Measurements from ENCODE around the gene LRRC4C.

LRRC4C gene

DNA sequence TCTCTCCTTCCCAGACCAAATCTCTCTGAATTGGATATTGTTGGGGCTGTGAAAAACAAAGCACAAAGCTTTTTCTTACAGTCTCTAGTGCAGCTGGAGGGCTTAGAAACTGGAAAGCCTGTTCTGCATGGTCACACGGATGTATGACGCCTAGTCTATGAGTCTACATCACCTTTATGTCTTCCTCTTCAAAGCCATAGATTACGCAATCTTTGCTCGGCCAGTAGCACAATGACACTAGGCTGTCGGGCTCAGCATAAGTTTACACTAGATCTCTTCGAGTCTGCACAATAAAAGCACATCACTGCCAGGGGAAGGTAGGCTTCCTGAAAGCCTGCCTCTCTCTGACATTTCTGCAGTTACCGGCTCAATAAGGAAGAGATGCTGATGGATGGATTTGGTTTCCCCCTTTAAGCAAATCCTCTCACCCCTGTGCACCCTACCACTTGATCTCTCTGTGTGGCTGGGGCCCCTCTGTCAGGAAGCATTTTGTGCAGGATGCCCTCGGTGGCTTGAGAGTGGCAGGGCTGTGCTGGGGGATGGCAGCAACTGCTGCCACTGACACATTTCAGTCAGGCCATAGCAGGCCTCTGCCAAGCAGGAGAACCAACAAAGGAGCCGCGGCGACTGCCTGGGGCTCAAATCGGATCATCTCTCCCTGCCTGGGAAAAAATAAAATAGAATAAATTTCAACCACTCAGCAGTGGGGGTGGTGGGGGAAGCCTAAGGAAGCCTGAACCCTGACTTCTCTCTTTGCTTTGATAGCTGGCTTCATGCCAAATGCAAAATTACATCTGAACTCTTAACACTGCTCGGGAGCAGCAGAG, 1272.8 kb downstream of the LRRC4C start:
- peaks cover 19% of the 10 kb centered on the region for H3K27me3 ChIP-seq (ENCODE audit: insufficient read depth, poor library complexity, severe bottlenecking)
- no peaks in the 10 kb centered on the region for H3K4me1 ChIP-seq (ENCODE audit: insufficient read depth, poor library complexity, severe bottlenecking)
- no peaks in the 10 kb centered on the region for H3K36me3 ChIP-seq (ENCODE audit: low read depth)
- ATAC-seq (ENCODE audit: low read depth) (no peak), DNase-seq (ENCODE audit: low spot score) (no peak)
- H3K4me3 ChIP-seq (ENCODE audit: severe bottlenecking): no peak overlapping the region
- TF ChIP-seq, protein P1, sequence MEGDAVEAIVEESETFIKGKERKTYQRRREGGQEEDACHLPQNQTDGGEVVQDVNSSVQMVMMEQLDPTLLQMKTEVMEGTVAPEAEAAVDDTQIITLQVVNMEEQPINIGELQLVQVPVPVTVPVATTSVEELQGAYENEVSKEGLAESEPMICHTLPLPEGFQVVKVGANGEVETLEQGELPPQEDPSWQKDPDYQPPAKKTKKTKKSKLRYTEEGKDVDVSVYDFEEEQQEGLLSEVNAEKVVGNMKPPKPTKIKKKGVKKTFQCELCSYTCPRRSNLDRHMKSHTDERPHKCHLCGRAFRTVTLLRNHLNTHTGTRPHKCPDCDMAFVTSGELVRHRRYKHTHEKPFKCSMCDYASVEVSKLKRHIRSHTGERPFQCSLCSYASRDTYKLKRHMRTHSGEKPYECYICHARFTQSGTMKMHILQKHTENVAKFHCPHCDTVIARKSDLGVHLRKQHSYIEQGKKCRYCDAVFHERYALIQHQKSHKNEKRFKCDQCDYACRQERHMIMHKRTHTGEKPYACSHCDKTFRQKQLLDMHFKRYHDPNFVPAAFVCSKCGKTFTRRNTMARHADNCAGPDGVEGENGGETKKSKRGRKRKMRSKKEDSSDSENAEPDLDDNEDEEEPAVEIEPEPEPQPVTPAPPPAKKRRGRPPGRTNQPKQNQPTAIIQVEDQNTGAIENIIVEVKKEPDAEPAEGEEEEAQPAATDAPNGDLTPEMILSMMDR (IDR thresholded peaks at IDR 0.05; ENCODE audit: poor library complexity, severe bottlenecking): no peak
- no peaks in the 10 kb centered on the region for H3K9me3 ChIP-seq (ENCODE audit: severe bottlenecking)
- no peak overlapping the region for H3K27ac ChIP-seq (ENCODE audit: poor library complexity, severe bottlenecking)

DNA sequence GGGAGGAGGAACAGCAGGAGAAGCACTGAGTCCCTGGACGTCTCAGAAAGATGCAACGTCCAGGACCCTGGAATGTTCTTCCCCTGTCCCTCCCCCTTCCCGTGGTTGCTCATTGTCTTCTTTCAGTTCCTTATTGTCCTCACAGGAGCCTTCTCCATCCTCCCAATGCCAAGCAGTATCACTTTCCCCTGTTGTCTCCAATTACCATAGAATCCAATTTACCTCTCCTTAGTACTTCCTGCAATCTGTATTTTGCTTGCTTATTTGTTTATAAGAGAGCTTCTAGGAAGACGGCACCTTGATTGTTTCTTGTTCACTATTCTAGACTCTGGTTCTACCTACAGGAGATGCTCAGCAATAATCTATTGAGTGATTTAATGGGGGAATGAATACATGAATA, 1273.7 kb downstream of the LRRC4C start:
- H3K27ac ChIP-seq (ENCODE audit: poor library complexity, severe bottlenecking): no peak overlapping the region
- no peak for DNase-seq (ENCODE audit: low spot score)
- no peaks in the 10 kb centered on the region for H3K36me3 ChIP-seq (ENCODE audit: low read depth)
- TF ChIP-seq, protein P1 (IDR thresholded peaks at IDR 0.05; ENCODE audit: poor library complexity, severe bottlenecking): no peak
- ATAC-seq (ENCODE audit: low read depth): no peak
- H3K27me3 ChIP-seq (ENCODE audit: insufficient read depth, poor library complexity, severe bottlenecking): peaks cover 19% of the 10 kb centered on the region
- no peaks in the 10 kb centered on the region for H3K9me3 ChIP-seq (ENCODE audit: severe bottlenecking)
- no peaks in the 10 kb centered on the region for H3K4me1 ChIP-seq (ENCODE audit: insufficient read depth, poor library complexity, severe bottlenecking)
- H3K4me3 ChIP-seq (ENCODE audit: severe bottlenecking): no peak overlapping the region

DNA sequence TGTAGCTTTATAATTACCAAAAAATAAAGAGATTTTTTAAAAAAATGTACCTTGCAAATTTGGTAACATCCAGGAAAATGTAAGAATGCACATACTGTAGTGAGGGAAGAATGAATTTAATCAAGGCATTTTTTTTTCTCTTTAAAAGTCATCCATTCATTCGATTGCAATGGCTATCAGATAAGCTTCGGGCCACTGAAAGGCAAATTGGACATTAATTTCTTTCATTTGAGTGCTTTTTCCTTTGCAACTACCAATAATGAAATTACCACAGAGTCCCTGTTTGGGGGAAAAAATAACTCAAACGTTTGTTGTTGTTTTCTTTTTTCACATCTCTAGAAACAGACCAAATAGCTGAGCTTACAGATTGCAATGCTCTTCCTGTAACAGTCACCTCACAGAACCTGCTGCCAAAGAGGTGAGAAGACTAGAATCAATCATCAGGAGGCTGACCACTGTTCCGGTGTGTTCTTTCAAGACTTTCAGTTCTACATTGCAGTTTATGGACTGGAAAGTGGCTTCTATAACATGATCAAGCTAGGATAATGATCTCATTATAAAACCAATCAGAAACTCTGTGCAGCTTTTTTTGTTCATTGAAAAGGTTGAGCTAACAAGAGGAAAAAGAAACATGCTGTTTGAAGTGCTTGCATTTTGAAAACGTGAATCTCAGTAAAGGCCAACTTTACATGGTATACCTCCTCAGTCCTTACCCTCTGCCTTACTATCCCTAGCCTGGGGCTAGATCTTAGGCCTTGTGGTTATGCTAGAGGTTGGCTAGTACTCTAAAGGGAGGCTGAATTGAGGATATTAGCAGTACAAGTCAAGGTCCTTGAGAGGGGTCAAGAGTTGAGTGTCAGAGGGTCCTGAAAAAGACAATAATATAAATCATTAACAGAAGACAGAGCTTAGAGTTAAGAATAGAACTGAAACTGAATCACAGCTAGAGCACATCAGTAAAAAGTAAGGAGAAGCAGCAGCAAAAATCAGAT, 1276.1 kb downstream of the LRRC4C start:
- DNase-seq (ENCODE audit: low spot score): no peak
- TF ChIP-seq, protein P1 (IDR thresholded peaks at IDR 0.05; ENCODE audit: poor library complexity, severe bottlenecking): no peak
- Histone ChIP-seq H3K27me3 (ENCODE audit: insufficient read depth, poor library complexity, severe bottlenecking) (peaks cover 9% of the 10 kb centered on the region), H3K4me3 (ENCODE audit: severe bottlenecking) (no peak overlapping the region), H3K36me3 (ENCODE audit: low read depth) (no peaks in the 10 kb centered on the region), H3K27ac (ENCODE audit: poor library complexity, severe bottlenecking) (no peak overlapping the region), H3K9me3 (ENCODE audit: severe bottlenecking) (no peaks in the 10 kb centered on the region), H3K4me1 (ENCODE audit: insufficient read depth, poor library complexity, severe bottlenecking) (no peaks in the 10 kb centered on the region)
- no peak for ATAC-seq (ENCODE audit: low read depth)

DNA sequence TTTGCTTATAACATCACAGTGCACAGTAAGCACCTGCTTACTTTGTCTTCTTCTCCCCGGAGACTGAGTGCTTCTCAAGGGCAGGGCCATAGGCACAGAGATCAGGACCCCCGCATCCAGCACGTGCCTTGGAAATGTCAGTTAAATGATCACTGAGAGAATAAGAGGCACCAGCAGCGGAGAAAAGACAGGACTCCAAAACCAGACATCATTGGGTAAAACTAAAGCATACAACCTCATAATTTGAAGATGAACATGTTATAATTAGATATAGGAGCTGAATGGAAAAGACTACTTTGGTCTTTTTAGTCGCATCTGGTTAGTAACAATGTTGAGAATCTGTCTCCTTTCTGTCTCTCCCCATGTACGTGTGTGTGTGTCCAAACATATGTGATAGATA, 1279.9 kb downstream of the LRRC4C start:
- Histone ChIP-seq H3K27ac (ENCODE audit: poor library complexity, severe bottlenecking) (no peak overlapping the region), H3K4me1 (ENCODE audit: insufficient read depth, poor library complexity, severe bottlenecking) (no peaks in the 10 kb centered on the region), H3K36me3 (ENCODE audit: low read depth) (no peaks in the 10 kb centered on the region), H3K4me3 (ENCODE audit: severe bottlenecking) (no peak overlapping the region), H3K9me3 (ENCODE audit: severe bottlenecking) (no peaks in the 10 kb centered on the region), H3K27me3 (ENCODE audit: insufficient read depth, poor library complexity, severe bottlenecking) (peaks cover 7% of the 10 kb centered on the region)
- TF ChIP-seq, protein P1 (IDR thresholded peaks at IDR 0.05; ENCODE audit: poor library complexity, severe bottlenecking): no peak
- DNase-seq (ENCODE audit: low spot score) (no peak), ATAC-seq (ENCODE audit: low read depth) (no peak)
